GM12874 (cell line): Measurements from ENCODE around the gene DNAH6.

Experiments
- TF ChIP-seq, protein P1 (sequence below): IDR thresholded peaks from 2 replicates; pipeline ENCODE4 v1.5.1; 2011; ENCODE audit warnings: low read depth, mild to moderate bottlenecking, control low read depth, low read length, moderate library complexity; ENCODE audit not compliant: insufficient read depth

Gene DNAH6

GRCh38 chr2:84841577-84841976, 325.3 kb downstream of the DNAH6 start:
- TF ChIP-seq, protein P1, sequence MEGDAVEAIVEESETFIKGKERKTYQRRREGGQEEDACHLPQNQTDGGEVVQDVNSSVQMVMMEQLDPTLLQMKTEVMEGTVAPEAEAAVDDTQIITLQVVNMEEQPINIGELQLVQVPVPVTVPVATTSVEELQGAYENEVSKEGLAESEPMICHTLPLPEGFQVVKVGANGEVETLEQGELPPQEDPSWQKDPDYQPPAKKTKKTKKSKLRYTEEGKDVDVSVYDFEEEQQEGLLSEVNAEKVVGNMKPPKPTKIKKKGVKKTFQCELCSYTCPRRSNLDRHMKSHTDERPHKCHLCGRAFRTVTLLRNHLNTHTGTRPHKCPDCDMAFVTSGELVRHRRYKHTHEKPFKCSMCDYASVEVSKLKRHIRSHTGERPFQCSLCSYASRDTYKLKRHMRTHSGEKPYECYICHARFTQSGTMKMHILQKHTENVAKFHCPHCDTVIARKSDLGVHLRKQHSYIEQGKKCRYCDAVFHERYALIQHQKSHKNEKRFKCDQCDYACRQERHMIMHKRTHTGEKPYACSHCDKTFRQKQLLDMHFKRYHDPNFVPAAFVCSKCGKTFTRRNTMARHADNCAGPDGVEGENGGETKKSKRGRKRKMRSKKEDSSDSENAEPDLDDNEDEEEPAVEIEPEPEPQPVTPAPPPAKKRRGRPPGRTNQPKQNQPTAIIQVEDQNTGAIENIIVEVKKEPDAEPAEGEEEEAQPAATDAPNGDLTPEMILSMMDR: no peak

- TF ChIP-seq, protein P1: no peak
Measured at GRCh38 chr2:84844141-84844540, 327.8 kb downstream of the DNAH6 start.

GRCh38 chr2:84846041-84846663, 329.9 kb downstream of the DNAH6 start:
- TF ChIP-seq, protein P1: no peak

GRCh38 chr2:84846741-84847142, 330.4 kb downstream of the DNAH6 start:
- TF ChIP-seq, protein P1: no peak

GRCh38 chr2:84847326-84848050, 331.2 kb downstream of the DNAH6 start:
- TF ChIP-seq, protein P1: no peak

DNA sequence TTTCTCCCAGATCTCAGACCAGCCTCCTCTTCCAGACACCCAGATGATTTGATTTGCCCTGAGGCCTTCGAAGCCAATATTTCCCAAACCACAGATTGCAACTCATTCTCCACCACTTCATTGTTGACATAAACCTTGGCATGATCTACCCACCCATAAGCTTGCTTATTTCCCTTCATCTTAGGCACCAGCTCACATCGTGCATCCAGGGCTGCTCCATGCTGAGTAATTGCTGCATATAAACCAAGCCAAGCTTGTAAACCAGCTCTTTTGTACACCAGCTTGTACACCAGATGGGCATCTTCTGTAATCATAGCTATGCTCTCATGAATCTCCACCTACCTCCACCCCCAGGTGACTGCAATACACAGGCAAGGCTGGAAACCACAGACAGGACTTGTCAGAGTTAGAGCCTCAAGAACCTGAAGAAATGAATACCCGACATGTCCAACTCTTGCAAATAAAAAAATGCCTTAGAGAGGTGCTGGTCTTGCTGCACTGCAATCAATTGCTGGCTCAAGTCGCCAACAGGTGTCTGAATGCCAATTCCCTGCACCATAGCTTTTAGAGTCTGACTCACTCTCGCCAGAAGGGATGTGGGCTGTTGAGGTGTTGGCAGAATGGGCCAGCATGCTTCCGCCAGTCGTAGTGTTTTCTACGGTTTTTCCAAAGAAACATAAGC, 333.1 kb downstream of the DNAH6 start:
- TF ChIP-seq, protein P1: no peak

DNA sequence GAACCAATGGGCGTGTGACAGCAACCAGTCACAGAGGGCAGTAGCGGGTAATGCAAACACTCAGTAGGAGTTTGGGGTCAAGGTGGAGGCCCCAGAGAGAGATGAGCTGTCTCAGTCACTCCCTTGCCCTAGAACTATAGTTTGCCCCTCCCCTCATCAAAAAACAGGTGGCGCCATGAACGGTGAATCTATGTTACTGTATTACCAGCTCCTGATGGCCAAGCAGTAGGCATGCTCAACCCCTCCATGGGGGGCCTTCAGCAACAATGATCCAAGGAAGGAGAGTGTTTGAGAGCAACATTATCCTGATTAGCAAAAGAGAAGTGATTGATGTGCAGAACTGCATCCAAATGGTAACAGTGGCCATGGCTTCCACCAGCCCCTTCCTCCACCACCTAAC, 334.2 kb downstream of the DNAH6 start:
- TF ChIP-seq, protein P1: no peak
